ENCODE data around the gene YPEL1.

DNA sequence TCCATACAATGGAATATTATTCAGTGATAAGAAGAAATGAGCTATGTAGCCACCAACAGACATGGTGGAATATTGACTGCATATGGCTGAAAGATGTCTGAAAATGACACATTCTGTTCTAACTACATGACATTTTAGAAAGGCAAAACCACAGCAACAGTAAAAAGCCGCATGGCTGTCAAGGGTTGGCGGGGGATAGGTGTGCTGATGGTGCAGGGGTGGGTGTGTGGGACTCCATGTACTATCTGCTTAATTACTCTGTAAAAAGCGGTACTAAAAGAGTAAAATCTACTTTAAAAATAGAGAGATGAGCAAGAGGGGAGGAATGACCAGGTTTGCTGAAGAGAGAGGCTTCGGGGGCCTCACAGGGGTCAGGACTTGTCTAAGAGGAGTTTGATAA, 16.7 kb upstream of the YPEL1 start:
- TF ChIP-seq CTCF (IDR thresholded peaks at IDR 0.05) = no peak
- no peak for TF ChIP-seq EZH2 (IDR thresholded peaks at IDR 0.05; ENCODE audit: borderline replicate concordance, insufficient read depth, low read depth, low read length, poor library complexity, severe bottlenecking)

Data from B cell (primary cell).